Measurements from ENCODE around the gene TEX19. TPM values are rescaled to one million over a fixed set of nuclear protein-coding genes. Genes with fewer than 3 reads are reported as not detected.

TEX19 gene
- total and polyA plus RNA-seq, 2 of the 8 experiments (the other 6 are each of a cell fraction or from before 2014, with no cell fraction given) = 0.54 to 0.80 TPM

GRCh38 chr17:82348434-82348833 is 10.6 kb upstream of the TEX19 start (continued):
- TF ChIP-seq CHD7 (IDR thresholded peaks at IDR 0.05; ENCODE audit: insufficient replicate concordance, low read length) (no peak), CHD2 (IDR thresholded peaks at IDR 0.05; ENCODE audit: low read length) (no peak), CTCF (IDR thresholded peaks at IDR 0.05; ENCODE audit: control extremely low read depth in 1 of 3, insufficient read depth in 1 of 3, low read depth in 1 of 3, low read length in 3 of 3) (no peak), NANOG (IDR thresholded peaks at IDR 0.05; ENCODE audit: insufficient read depth, low read depth, low read length, poor library complexity, severe bottlenecking) (no peak), ZNF274 (IDR thresholded peaks at IDR 0.05; ENCODE audit: borderline replicate concordance, extremely low read depth, low read length) (no peak), KDM4A (IDR thresholded peaks at IDR 0.05; ENCODE audit: low read depth, low read length, severe bottlenecking) (no peak), KDM1A (IDR thresholded peaks at IDR 0.05; ENCODE audit: borderline replicate concordance, low read length) (no peak)
